GM13977 (cell line): ENCODE data around the gene PREX1.

ENCODE experiments used
- DNase-seq: peaks from one replicate; pipeline ENCODE4 v3.0.0; 2012; ENCODE audit warnings: low spot score
- CTCF ChIP-seq: IDR thresholded peaks from 2 replicates; pipeline ENCODE4 v1.5.1; 2012; ENCODE audit warnings: mild to moderate bottlenecking, control low read depth; ENCODE audit not compliant: insufficient read depth; ENCODE audit errors: extremely low read depth, missing control alignments
- in situ Hi-C: fragments of 300-500 bp; cut with MboI; formaldehyde crosslinking; loops from one replicate; pipeline ENCODE4 v1.12.0; 2022; ENCODE audit warnings: low sequenced_read_pairs, low pct_unique_long_range_greater_than_20kb, mixed read lengths, inconsistent platforms; ENCODE audit not compliant: unreplicated experiment

The PREX1 gene

DNA sequence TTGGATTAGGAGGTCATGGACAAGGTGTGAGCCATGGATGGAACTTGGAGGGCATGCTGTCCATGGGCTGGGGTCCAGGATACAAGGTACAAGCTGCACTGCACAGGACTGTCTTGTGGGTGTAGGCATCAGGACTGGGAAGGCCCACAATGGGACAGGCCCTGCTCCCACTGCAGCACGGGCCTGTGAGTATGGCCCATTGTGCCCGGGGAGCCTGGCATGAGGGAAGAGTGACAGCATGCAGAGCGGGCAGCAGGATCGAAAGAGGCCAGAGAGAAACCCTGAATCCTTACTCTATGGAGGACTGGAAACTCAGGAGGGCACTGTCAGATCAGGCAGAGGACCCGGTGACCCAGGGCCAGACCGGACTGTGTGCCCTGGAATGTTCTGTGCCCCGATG, 211.3 kb downstream of the PREX1 start:
- no peak for DNase-seq
- in situ Hi-C loops, result loop anchor here (25.0 kb wide), 2 partner anchors 829 to 904 kb away; partner anchors contain the start of gene SULF2
- no peak for TF ChIP-seq CTCF

GRCh38 chr20:48615871-48616270, 211.9 kb downstream of the PREX1 start:
- in situ Hi-C loops, result loop anchor here (25.0 kb wide), 2 partner anchors 829 to 904 kb away; partner anchors contain the start of gene SULF2
- DNase-seq, result no peak

GRCh38 chr20:48614593-48615274, 213.1 kb downstream of the PREX1 start:
- no peak for DNase-seq
- no peak for TF ChIP-seq CTCF
- in situ Hi-C loops, result loop anchor here (25.0 kb wide), 2 partner anchors 827 to 902 kb away; partner anchors contain the start of gene SULF2

More at GRCh38 chr20:48615871-48616270, 211.9 kb downstream of the PREX1 start:
- no peak for TF ChIP-seq CTCF

DNA sequence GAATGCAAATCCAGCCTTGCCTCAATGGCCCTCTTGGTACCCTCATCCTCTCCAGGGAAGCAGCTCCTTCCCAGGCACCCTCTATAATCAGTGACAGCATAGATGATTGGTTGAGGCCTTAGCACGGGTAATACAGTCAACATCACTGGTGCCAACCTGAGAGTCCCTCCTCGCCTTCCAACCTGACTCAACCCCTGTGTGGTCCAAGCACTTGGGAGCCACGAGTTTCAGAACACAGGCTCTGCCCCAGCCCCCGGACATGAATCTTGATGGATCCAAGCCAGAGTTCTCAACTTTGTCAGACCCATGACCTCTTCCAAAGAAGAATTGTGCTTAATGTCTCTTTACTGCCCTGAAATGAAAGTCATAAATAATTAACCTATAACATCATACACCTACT, 213.9 kb downstream of the PREX1 start:
- in situ Hi-C loops, result loop anchor here (25.0 kb wide), 2 partner anchors 827 to 902 kb away; partner anchors contain the start of gene SULF2
- DNase-seq, result no peak
- no peak for TF ChIP-seq CTCF

DNA sequence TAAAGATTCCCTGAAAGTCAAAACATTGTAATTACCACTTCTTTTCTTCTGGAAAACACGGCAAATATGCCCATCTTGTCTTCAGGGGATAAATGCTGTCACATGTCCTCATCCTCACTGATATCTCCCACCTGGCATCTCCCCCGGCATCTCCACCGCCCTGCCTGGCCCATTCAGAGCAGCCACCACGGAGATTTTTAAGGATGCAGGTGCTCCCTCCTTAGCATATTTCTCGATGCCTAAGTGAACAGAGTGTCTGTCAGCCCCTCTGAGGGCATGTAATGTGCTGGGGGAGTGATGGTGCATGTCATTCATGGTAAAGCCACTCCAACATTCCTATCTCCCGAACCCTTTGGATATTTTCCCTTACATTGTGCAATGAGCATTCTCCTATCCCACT, 215.5 kb downstream of the PREX1 start:
- DNase-seq, result no peak
- no peak for TF ChIP-seq CTCF
- in situ Hi-C loops, result loop anchor here (25.0 kb wide), 2 partner anchors 825 to 900 kb away; partner anchors contain the start of gene SULF2

GRCh38 chr20:48610996-48611395, 216.8 kb downstream of the PREX1 start:
- in situ Hi-C loops, result loop anchor here (25.0 kb wide), 2 partner anchors 824 to 899 kb away; partner anchors contain the start of gene SULF2
- no peak for TF ChIP-seq CTCF
- DNase-seq, result no peak
